HG02981 (cell line): ENCODE data around the gene SLC38A6.
"Not testable (repeated sequence)": the region's sequence is repeated elsewhere in the genome, so short reads cannot be mapped to it uniquely, and the experiment has no call there.

ENCODE experiments used
- ATAC-seq: cut with Tn5 transposase; IDR thresholded peaks from one replicate; pipeline ENCODE4 v1.9.1; 2021; ENCODE audit warnings: mild to moderate bottlenecking, moderate library complexity; ENCODE audit not compliant: unreplicated experiment

The SLC38A6 gene

GRCh38 chr14:61048640-61049039, 67.6 kb downstream of the SLC38A6 start:
- no peak for ATAC-seq

- no peak for ATAC-seq
Measured at GRCh38 chr14:61050417-61050816, 69.4 kb downstream of the SLC38A6 start.

GRCh38 chr14:61051051-61051450, 70.0 kb downstream of the SLC38A6 start:
- no peak for ATAC-seq

- no peak for ATAC-seq
Measured at GRCh38 chr14:61051621-61052020, 70.6 kb downstream of the SLC38A6 start.

GRCh38 chr14:61063461-61063860, 82.4 kb downstream of the SLC38A6 start:
- no peak for ATAC-seq

GRCh38 chr14:61064210-61064609, 83.2 kb downstream of the SLC38A6 start:
- ATAC-seq, result no peak

- no peak for ATAC-seq
Measured at GRCh38 chr14:61064856-61065255, 83.8 kb downstream of the SLC38A6 start.

GRCh38 chr14:61065656-61066055, 84.6 kb downstream of the SLC38A6 start:
- no peak for ATAC-seq

- ATAC-seq, result not testable (repeated sequence)
Measured at GRCh38 chr14:61072442-61072841, 91.4 kb downstream of the SLC38A6 start.

GRCh38 chr14:61074852-61075251, 93.8 kb downstream of the SLC38A6 start:
- ATAC-seq, result no peak

GRCh38 chr14:61076556-61076955, 95.5 kb downstream of the SLC38A6 start:
- no peak for ATAC-seq

GRCh38 chr14:61077437-61077836, 96.4 kb downstream of the SLC38A6 start:
- no peak for ATAC-seq

- ATAC-seq, result no peak
Measured at GRCh38 chr14:61077951-61078720, 97.1 kb downstream of the SLC38A6 start.

GRCh38 chr14:61080591-61081010, 99.6 kb downstream of the SLC38A6 start:
- ATAC-seq, result no peak

GRCh38 chr14:61088081-61088480, 107.0 kb downstream of the SLC38A6 start:
- no peak for ATAC-seq

GRCh38 chr14:61089126-61089750, 108.2 kb downstream of the SLC38A6 start:
- no peak for ATAC-seq

GRCh38 chr14:61090432-61091216, 109.6 kb downstream of the SLC38A6 start:
- ATAC-seq, result no peak

GRCh38 chr14:61091657-61092273, 110.7 kb downstream of the SLC38A6 start:
- peak; percentile 45 for ATAC-seq

- not testable (repeated sequence) for ATAC-seq
Measured at GRCh38 chr14:61098096-61098495, 117.1 kb downstream of the SLC38A6 start.

- ATAC-seq, result no peak
Measured at GRCh38 chr14:61098721-61099120, 117.7 kb downstream of the SLC38A6 start.

- no peak for ATAC-seq
Measured at GRCh38 chr14:61099216-61099835, 118.3 kb downstream of the SLC38A6 start.
